ENCODE measurements around the gene KIF19. TPM values are rescaled to one million over a fixed set of nuclear protein-coding genes. Genes with fewer than 3 reads are reported as not detected.
A peak's percentile ranks its signal among the peaks of the same experiment; 100 is the strongest.

Gene KIF19
- total and polyA plus RNA-seq, 2 of the 8 experiments (the other 6 are each of a cell fraction or from before 2014, with no cell fraction given): 0.52 to 0.77 TPM

DNA sequence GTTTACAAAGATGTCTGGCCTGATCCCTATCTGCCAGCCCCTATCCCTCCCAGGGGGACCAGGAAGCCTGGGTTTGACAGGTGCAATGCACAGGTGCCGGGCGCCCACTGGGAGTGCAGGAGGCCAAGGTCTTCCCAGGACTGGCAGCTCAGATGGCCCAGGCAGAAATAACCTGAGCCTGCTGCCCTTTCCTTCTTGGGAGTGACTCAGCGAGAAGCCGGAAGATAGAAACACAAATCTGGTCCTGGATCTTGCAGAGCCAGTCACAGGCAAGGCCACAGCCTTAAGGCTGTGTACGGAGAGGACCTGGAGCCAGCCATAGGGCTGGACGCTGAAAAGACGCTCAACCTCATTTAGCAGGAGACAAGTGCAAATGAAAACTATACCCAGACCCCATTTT lies 69.0 kb downstream of the KIF19 start:
- Histone ChIP-seq H4K91ac (replicated peaks; ENCODE audit: insufficient read length, low read length) (no peak overlapping the region), H3K4me2 (ENCODE audit: insufficient read depth in 1 of 2, low read depth in 2 of 2, low read length in 2 of 2) (no peak overlapping the region), H2BK15ac (ENCODE audit: low read length) (no peak overlapping the region), H2AK5ac (ENCODE audit: low read depth, low read length) (no peak overlapping the region), H3K27ac (ENCODE audit: low read depth, low read length) (no peak overlapping the region), H3K79me1 (ENCODE audit: low read depth, low read length) (no peaks in the 10 kb centered on the region), H4K20me1 (replicated peaks in 1 of 2; ENCODE audit: control insufficient read depth in 1 of 2, insufficient read depth in 2 of 2, low read length in 2 of 2) (no peaks in the 10 kb centered on the region), H3K36me3 (ENCODE audit: control insufficient read depth in 2 of 4, insufficient read depth in 4 of 4, low read length in 3 of 4) (no peaks in the 10 kb centered on the region), H3K23ac (ENCODE audit: insufficient read length) (no peak overlapping the region), H3K79me2 (ENCODE audit: control insufficient read depth in 1 of 2, insufficient read depth in 2 of 2, low read length in 2 of 2) (no peaks in the 10 kb centered on the region), H2BK5ac (ENCODE audit: low read depth, low read length) (0 out of 2 replicates have a peak overlapping the region, but pooled peaks have one; percentile 44), H3K23me2 (ENCODE audit: low read depth, low read length) (no peaks in the 10 kb centered on the region), H3K4me3 (ENCODE audit: extremely low read depth in 1 of 4, insufficient read depth in 2 of 4, low read depth in 3 of 4, low read length in 4 of 4) (no peak overlapping the region), H4K8ac (ENCODE audit: extremely low read depth, insufficient read depth, low read length) (no peak overlapping the region), H3K4me1 (replicated peaks in 1 of 4; ENCODE audit: control insufficient read depth in 3 of 4, insufficient read depth in 4 of 4, low read length in 3 of 4) (no peaks in the 10 kb centered on the region; a peak in 1 of 7 replicates), H2BK20ac (ENCODE audit: low read length) (no peak overlapping the region), H2AFZ (ENCODE audit: low read length) (no peak overlapping the region), H3K4ac (replicated peaks; ENCODE audit: insufficient read length, low read depth, low read length) (no peak overlapping the region), H3K18ac (ENCODE audit: extremely low read depth, low read length) (0 out of 2 replicates have a peak overlapping the region, but pooled peaks have one; percentile 32), H3K27me3 (replicated peaks in 1 of 4; ENCODE audit: control insufficient read depth in 3 of 4, extremely low read depth in 1 of 4, insufficient read depth in 3 of 4, low read length in 3 of 4) (no peaks in the 10 kb centered on the region), H3K56ac (replicated peaks; ENCODE audit: insufficient read length, low read depth, low read length) (no peak overlapping the region), H3K9me3 (ENCODE audit: insufficient read depth in 2 of 2, low read depth in 1 of 2, low read length in 1 of 2) (no peaks in the 10 kb centered on the region), H2BK12ac (ENCODE audit: low read depth, low read length) (0 out of 2 replicates have a peak overlapping the region, but pooled peaks have one; percentile 68), H3K14ac (ENCODE audit: insufficient read length) (no peak overlapping the region), H2BK120ac (replicated peaks; ENCODE audit: low read depth, low read length) (no peak overlapping the region), H3K9ac (replicated peaks in 1 of 4; ENCODE audit: extremely low read depth in 1 of 4, low read depth in 3 of 4, low read length in 3 of 4) (no peak overlapping the region), H4K5ac (ENCODE audit: insufficient read length, low read depth, low read length) (no peak overlapping the region)
- POLR2A ChIA-PET (ENCODE audit: partially characterized antibody): interaction anchor here (1.0 to 1.3 kb wide), 2 partner anchors 9 to 81 kb away, joined by 3 read pairs; no protein-coding TSS in a partner anchor
- WGBS, 2 experiments (ENCODE audit: extremely low coverage in 1 of 2, insufficient coverage in 1 of 2, insufficient read length in 1 of 2, insufficient replicate concordance in 2 of 2, low coverage in 1 of 2, low lambda C conversion rate in 2 of 2, missing lambda C conversion rate in 1 of 2): 94% methylated on average over 7 of the region's 7 CpGs; no CpG with 5 or more reads in 1 of the 2 experiments
- no peak for DNase-seq (ENCODE audit: low read depth in 1 of 2, low spot score in 2 of 2)
- FAIRE-seq: no peak
- TF ChIP-seq SP2 (IDR thresholded peaks at IDR 0.05; ENCODE audit: low read length): no peak
- no peak for TF ChIP-seq SIX5 (IDR thresholded peaks at IDR 0.05; ENCODE audit: low read depth, low read length)
- TF ChIP-seq KDM4A (IDR thresholded peaks at IDR 0.05; ENCODE audit: low read depth, low read length, severe bottlenecking): no peak
- TF ChIP-seq GABPA (IDR thresholded peaks at IDR 0.05; ENCODE audit: borderline replicate concordance, insufficient read depth, low read length): no peak
- TF ChIP-seq HDAC6 (IDR thresholded peaks at IDR 0.05; ENCODE audit: low read depth, low read length): no peak
- no peak for TF ChIP-seq POLR2A (IDR thresholded peaks at IDR 0.05; ENCODE audit: control extremely low read depth in 1 of 2, low read depth in 2 of 2, low read length in 2 of 2)
- no peak for TF ChIP-seq RBBP5 (IDR thresholded peaks at IDR 0.05; ENCODE audit: borderline replicate concordance, low read depth, low read length)
- TF ChIP-seq CBX5 (IDR thresholded peaks at IDR 0.05; ENCODE audit: low read depth, low read length): no peak
- no peak for TF ChIP-seq MAFK (IDR thresholded peaks at IDR 0.05; ENCODE audit: low read depth, low read length)
- TF ChIP-seq JUN (IDR thresholded peaks at IDR 0.05; ENCODE audit: low read depth, low read length): no peak
- no peak for TF ChIP-seq CTBP2 (IDR thresholded peaks at IDR 0.05; ENCODE audit: borderline replicate concordance, insufficient read depth, insufficient read length, low read length)
- no peak for TF ChIP-seq CEBPB (IDR thresholded peaks at IDR 0.05; ENCODE audit: low read depth, low read length)
- TF ChIP-seq TAF1 (IDR thresholded peaks at IDR 0.05; ENCODE audit: low read depth, low read length): no peak
- CTCF ChIA-PET (ENCODE audit: partially characterized antibody): interaction anchor here (1.0 to 7.2 kb wide), 8 partner anchors 8 to 195 kb away, joined by 3 to 57 read pairs (median 4); partner anchors contain the start of gene BTBD17

Measured in H1 (cell line).